Measurements from ENCODE around the gene ENO2.

ENO2 gene

DNA sequence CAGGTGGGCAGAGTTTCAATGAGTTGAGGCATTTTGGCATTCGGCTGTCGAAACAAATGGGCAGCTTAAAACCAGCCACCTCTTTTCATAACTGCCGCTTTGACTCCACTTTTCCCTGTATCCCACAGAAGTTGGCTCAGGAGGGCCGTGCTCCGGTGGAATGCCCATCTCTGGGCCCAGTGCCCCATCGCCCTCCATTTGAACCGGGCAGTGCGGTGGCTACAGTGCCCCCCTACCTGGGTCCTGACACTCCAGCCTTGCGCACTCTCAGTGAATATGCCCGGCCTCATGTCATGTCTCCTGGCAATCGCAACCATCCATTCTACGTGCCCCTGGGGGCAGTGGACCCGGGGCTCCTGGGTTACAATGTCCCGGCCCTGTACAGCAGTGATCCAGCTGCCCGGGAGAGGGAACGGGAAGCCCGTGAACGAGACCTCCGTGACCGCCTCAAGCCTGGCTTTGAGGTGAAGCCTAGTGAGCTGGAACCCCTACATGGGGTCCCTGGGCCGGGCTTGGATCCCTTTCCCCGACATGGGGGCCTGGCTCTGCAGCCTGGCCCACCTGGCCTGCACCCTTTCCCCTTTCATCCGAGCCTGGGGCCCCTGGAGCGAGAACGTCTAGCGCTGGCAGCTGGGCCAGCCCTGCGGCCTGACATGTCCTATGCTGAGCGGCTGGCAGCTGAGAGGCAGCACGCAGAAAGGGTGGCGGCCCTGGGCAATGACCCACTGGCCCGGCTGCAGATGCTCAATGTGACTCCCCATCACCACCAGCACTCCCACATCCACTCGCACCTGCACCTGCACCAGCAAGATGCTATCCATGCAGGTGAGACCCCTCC lies 24.2 kb downstream of the ENO2 start:
- H3K79me2 ChIP-seq (ENCODE audit: low read length): peaks cover 21% of the 10 kb centered on the region
- H3K9ac ChIP-seq (ENCODE audit: low read length): peak overlapping the region; percentile 44
- no peaks in the 10 kb centered on the region for H3K27me3 ChIP-seq (replicated peaks; ENCODE audit: insufficient read depth, low read length)
- H3F3A ChIP-seq (ENCODE audit: insufficient read depth, low read length): peaks cover 15% of the 10 kb centered on the region
- peak overlapping the region; percentile 88; the same call in 1 of the 2 replicates for H3K27ac ChIP-seq (ENCODE audit: low read length)
- H3K36me3 ChIP-seq (replicated peaks; ENCODE audit: insufficient read depth, low read length): no peaks in the 10 kb centered on the region
- no peaks in the 10 kb centered on the region for H4K20me1 ChIP-seq (ENCODE audit: insufficient read depth, low read length)
- TF ChIP-seq CTCF (IDR thresholded peaks at IDR 0.05; ENCODE audit: low read length) (no peak), EZH2phosphoT487 (IDR thresholded peaks at IDR 0.05; ENCODE audit: low read length) (no peak), EZH2 (optimal IDR thresholded peaks at IDR 0.05; ENCODE audit: low read depth, low read length) (no peak)
- peak overlapping the region; percentile 42; the same call in 1 of the 2 replicates for H3K4me2 ChIP-seq (ENCODE audit: low read depth, low read length)
- no peaks in the 10 kb centered on the region for H3K9me2 ChIP-seq (replicated peaks; ENCODE audit: insufficient read depth, low read length)
- H2AFZ ChIP-seq (ENCODE audit: low read length): no peak overlapping the region
- H3K9me3 ChIP-seq (replicated peaks; ENCODE audit: insufficient read depth, low read length): no peaks in the 10 kb centered on the region
- peaks cover 8% of the 10 kb centered on the region; the same call in 1 of the 2 replicates for H3K4me1 ChIP-seq (ENCODE audit: low read length)
- peak overlapping the region; percentile 11; the same call in 1 of the 2 replicates for H3K4me3 ChIP-seq (ENCODE audit: low read length)
- DNase-seq: no peak

DNA sequence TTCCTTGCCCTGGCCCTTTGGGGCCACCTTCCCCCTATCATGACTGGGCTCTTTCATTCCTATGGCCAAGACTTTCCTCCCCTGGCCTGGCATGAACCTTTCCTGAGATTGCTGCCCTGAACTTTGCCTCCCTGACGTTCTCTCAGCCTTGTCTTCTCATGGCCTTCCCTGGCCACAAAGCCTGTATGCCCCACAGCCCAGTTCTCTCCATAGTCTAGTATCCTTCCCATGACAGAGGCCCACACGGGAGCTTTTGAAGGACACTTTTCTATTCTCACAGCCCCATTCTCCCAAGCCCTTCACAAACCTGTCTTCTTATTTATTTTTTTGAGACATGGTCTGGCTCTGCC lies 24.8 kb downstream of the ENO2 start:
- no peak for TF ChIP-seq EZH2 (optimal IDR thresholded peaks at IDR 0.05; ENCODE audit: low read depth, low read length)
- TF ChIP-seq CTCF (IDR thresholded peaks at IDR 0.05; ENCODE audit: low read length): no peak
- TF ChIP-seq EZH2phosphoT487 (IDR thresholded peaks at IDR 0.05; ENCODE audit: low read length): no peak
- no peaks in the 10 kb centered on the region for H3K27me3 ChIP-seq (replicated peaks; ENCODE audit: insufficient read depth, low read length)
- H3K4me2 ChIP-seq (ENCODE audit: low read depth, low read length): no peak overlapping the region
- H3K4me1 ChIP-seq (ENCODE audit: low read length): peaks cover 8% of the 10 kb centered on the region; the same call in 1 of the 2 replicates
- peaks cover 19% of the 10 kb centered on the region for H3F3A ChIP-seq (ENCODE audit: insufficient read depth, low read length)
- no peak for DNase-seq
- H3K27ac ChIP-seq (ENCODE audit: low read length): no peak overlapping the region
- H4K20me1 ChIP-seq (ENCODE audit: insufficient read depth, low read length): no peaks in the 10 kb centered on the region
- H3K9me2 ChIP-seq (replicated peaks; ENCODE audit: insufficient read depth, low read length): no peaks in the 10 kb centered on the region
- H3K9me3 ChIP-seq (replicated peaks; ENCODE audit: insufficient read depth, low read length): no peaks in the 10 kb centered on the region
- no peak overlapping the region for H3K9ac ChIP-seq (ENCODE audit: low read length)
- no peaks in the 10 kb centered on the region for H3K36me3 ChIP-seq (replicated peaks; ENCODE audit: insufficient read depth, low read length)
- peaks cover 19% of the 10 kb centered on the region for H3K79me2 ChIP-seq (ENCODE audit: low read length)
- H2AFZ ChIP-seq (ENCODE audit: low read length): no peak overlapping the region
- no peak overlapping the region for H3K4me3 ChIP-seq (ENCODE audit: low read length)

- Histone ChIP-seq H3K9ac (ENCODE audit: low read length) (no peak overlapping the region), H3K9me2 (replicated peaks; ENCODE audit: insufficient read depth, low read length) (no peaks in the 10 kb centered on the region), H3K9me3 (replicated peaks; ENCODE audit: insufficient read depth, low read length) (no peaks in the 10 kb centered on the region), H3K79me2 (ENCODE audit: low read length) (peaks cover 24% of the 10 kb centered on the region), H3K4me3 (ENCODE audit: low read length) (no peak overlapping the region), H3F3A (ENCODE audit: insufficient read depth, low read length) (peaks cover 34% of the 10 kb centered on the region), H3K36me3 (replicated peaks; ENCODE audit: insufficient read depth, low read length) (no peaks in the 10 kb centered on the region), H2AFZ (ENCODE audit: low read length) (no peak overlapping the region), H3K27ac (ENCODE audit: low read length) (no peak overlapping the region), H3K4me1 (ENCODE audit: low read length) (peaks cover 19% of the 10 kb centered on the region), H3K4me2 (ENCODE audit: low read depth, low read length) (no peak overlapping the region), H4K20me1 (ENCODE audit: insufficient read depth, low read length) (no peaks in the 10 kb centered on the region), H3K27me3 (replicated peaks; ENCODE audit: insufficient read depth, low read length) (no peaks in the 10 kb centered on the region)
- DNase-seq: no peak
- TF ChIP-seq CTCF (IDR thresholded peaks at IDR 0.05; ENCODE audit: low read length) (no peak), EZH2 (optimal IDR thresholded peaks at IDR 0.05; ENCODE audit: low read depth, low read length) (no peak), EZH2phosphoT487 (IDR thresholded peaks at IDR 0.05; ENCODE audit: low read length) (no peak)
Observed at GRCh38 chr12:6941267-6941666, 26.9 kb downstream of the ENO2 start.

Measured in MM.1S (cell line).